HEK293T (cell line): ENCODE results near the gene NUDT4.

Source experiments
- CTCF ChIA-PET: fragments of 350-600 bp; formaldehyde crosslinking; extraction: SDS; loops from one replicate; lab custom pipeline; 2021; ENCODE audit warnings: antibody characterized with exemption, inconsistent platforms; lab: Yijun Ruan, JAX
- POLR2A ChIA-PET: fragments of 350-600 bp; formaldehyde crosslinking; extraction: SDS; loops from one replicate; lab custom pipeline; 2020; ENCODE audit warnings: antibody characterized with exemption, inconsistent platforms; lab: Yijun Ruan, JAX
- DNase-seq: peaks from one replicate; pipeline ENCODE4 v3.0.0; 2012; ENCODE audit warnings: mixed read lengths; ENCODE audit errors: extremely low spot score
- ARNT ChIP-seq: fragments of 450-650 bp; IDR thresholded peaks from 2 replicates; pipeline ENCODE4 v1.6.1; 2017; ENCODE audit warnings: mild to moderate bottlenecking
- BHLHE40 ChIP-seq: fragments of 450-650 bp; IDR thresholded peaks from 2 replicates; pipeline ENCODE4 v1.6.1; 2016; ENCODE audit warnings: mild to moderate bottlenecking, moderate library complexity, borderline replicate concordance
- CTBP1 ChIP-seq: fragments of 450-650 bp; IDR thresholded peaks from 2 replicates; pipeline ENCODE4 v1.6.1; 2016; ENCODE audit warnings: borderline replicate concordance
- ELF4 ChIP-seq: fragments of 450-650 bp; IDR thresholded peaks from 2 replicates; pipeline ENCODE4 v1.6.1; 2017; ENCODE audit warnings: antibody characterized with exemption
- FOXA1 ChIP-seq: fragments of 450-650 bp; IDR thresholded peaks from 2 replicates; pipeline ENCODE4 v1.6.1; 2016; ENCODE audit warnings: mild to moderate bottlenecking
- FOXK2 ChIP-seq: fragments of 450-650 bp; IDR thresholded peaks from 2 replicates; pipeline ENCODE4 v1.6.1; 2016; ENCODE audit warnings: mild to moderate bottlenecking
- FOXM1 ChIP-seq: fragments of 450-650 bp; IDR thresholded peaks from 2 replicates; pipeline ENCODE4 v1.6.1; 2017; ENCODE audit warnings: mild to moderate bottlenecking, borderline replicate concordance
- HDGF ChIP-seq: fragments of 450-650 bp; IDR thresholded peaks from 2 replicates; pipeline ENCODE4 v1.6.1; 2017; ENCODE audit warnings: antibody characterized with exemption, borderline replicate concordance
- L3MBTL2 ChIP-seq: fragments of 450-650 bp; conservative IDR thresholded peaks from 2 replicates; pipeline ENCODE4 v1.6.1; 2016; ENCODE audit warnings: mild to moderate bottlenecking
- LEF1 ChIP-seq: fragments of 450-650 bp; IDR thresholded peaks from 2 replicates; pipeline ENCODE4 v1.6.1; 2017; ENCODE audit warnings: mild to moderate bottlenecking, borderline replicate concordance
- NFRKB ChIP-seq: fragments of 450-650 bp; IDR thresholded peaks from 2 replicates; pipeline ENCODE4 v1.6.1; 2016; ENCODE audit warnings: mild to moderate bottlenecking, moderate library complexity
- PKNOX1 ChIP-seq: fragments of 450-650 bp; IDR thresholded peaks from 2 replicates; pipeline ENCODE4 v1.6.1; 2016
- SP1 ChIP-seq: fragments of 450-650 bp; IDR thresholded peaks from 2 replicates; pipeline ENCODE4 v1.6.1; 2017
- SUZ12 ChIP-seq: fragments of 450-650 bp; IDR thresholded peaks from 2 replicates; pipeline ENCODE4 v1.6.1; 2016; ENCODE audit warnings: mild to moderate bottlenecking
- TARDBP ChIP-seq: fragments of 450-650 bp; IDR thresholded peaks from 2 replicates; pipeline ENCODE4 v1.6.1; 2016
- ZNF384 ChIP-seq: fragments of 450-650 bp; IDR thresholded peaks from 2 replicates; pipeline ENCODE4 v1.6.1; 2016

NUDT4 gene

DNA sequence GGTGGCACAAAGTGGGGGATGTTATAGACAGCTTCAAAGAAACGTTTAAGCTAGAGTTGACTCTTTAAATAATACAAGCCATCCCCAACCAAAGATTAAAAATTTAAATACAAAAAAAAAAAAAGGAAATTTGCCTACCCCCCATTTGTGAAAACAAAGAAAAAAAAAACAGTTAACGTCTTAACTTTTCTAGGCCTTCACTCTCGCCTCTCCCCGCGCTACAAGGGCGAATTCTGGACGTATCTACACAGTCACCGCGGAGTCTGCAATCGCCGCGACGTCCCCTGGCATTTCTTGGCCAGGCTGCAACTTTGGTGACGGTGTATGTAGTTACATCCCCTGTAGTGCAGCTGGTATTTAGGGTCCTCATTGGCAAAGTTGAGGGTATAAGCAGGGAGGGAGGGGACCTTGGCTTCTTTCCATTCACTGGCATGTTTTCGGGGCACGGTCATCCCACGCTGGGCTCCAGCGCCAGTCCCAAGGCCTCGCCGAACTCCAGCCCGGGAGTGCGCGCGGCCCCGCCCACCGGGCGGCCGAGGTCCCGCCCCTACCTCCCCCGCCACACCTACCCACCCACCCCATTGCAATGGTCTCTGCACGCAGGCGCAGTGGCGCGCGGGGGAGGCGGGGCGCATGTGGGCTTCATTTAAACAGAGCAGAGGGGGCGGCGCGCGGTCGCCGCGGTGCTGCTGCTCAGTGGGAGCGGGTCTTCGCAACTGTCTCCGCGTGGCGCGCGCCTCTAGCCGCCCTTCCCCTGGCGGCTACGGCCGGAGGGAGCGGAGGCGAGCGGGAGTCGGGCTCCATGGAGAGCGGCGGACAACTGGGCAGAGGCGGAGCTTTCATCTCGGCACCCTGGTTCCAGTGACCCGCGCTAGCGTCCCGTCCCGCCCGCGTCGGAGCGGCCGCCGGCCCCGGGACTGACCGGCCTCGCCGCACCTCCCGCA is at the start of gene NUDT4:
Gene NUDT4 (plus strand): TSS at position 674 of the 944 bp plus-strand sequence. CDS start 398 bp downstream, outside the sequence.
- POLR2A ChIA-PET: interaction anchor here (1.1 to 1.3 kb wide), 2 partner anchors 10 to 451 kb away, joined by 3 to 5 read pairs; no protein-coding TSS in a partner anchor
- TF ChIP-seq CTBP1: no peak
- peak; percentile 54 for TF ChIP-seq L3MBTL2
- CTCF ChIA-PET: interaction anchor here (1.3 kb wide), 1 partner anchor 390 kb away, joined by 4 read pairs; no protein-coding TSS in a partner anchor
- peak; percentile 96 for DNase-seq

GRCh38 chr12:93333054-93333453 is 44.7 kb upstream of the NUDT4 start:
- CTCF ChIA-PET: no interaction called here
- TF ChIP-seq TARDBP (no peak), BHLHE40 (no peak), ARNT (no peak), FOXA1 (no peak), HDGF (no peak), ZNF384 (no peak), FOXK2 (no peak), SP1 (no peak), ELF4 (no peak), FOXM1 (no peak), PKNOX1 (no peak), NFRKB (no peak), CTBP1 (no peak)
- DNase-seq: no peak
- POLR2A ChIA-PET: no interaction called here

DNA sequence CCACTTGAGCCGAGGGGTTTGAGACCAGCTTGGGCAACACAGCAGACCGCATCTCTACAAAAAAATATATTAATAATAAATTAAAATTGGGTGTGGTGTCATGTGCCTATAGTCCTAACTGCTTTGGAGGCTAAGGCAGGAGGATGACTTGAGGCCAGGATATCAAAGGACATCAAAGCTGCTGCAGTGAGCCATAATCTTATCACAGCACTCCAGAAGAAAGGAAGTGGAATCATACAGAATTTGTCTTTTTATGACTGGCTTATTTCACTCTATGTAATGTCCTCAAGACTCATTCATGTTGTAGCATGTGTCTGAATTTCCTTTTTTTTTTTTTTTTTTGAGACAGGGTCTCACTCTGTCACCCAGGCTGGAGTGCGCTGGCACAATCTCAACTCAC is 43.9 kb upstream of the NUDT4 start:
- TF ChIP-seq L3MBTL2 (no peak), SUZ12 (no peak), TARDBP (no peak), CTBP1 (no peak), LEF1 (no peak), BHLHE40 (no peak), ELF4 (no peak), ARNT (no peak), SP1 (no peak), ZNF384 (no peak), PKNOX1 (no peak), FOXK2 (no peak), HDGF (no peak), FOXM1 (no peak), FOXA1 (no peak), NFRKB (no peak)
- DNase-seq: no peak
- CTCF ChIA-PET: no interaction called here
- POLR2A ChIA-PET: no interaction called here

DNA sequence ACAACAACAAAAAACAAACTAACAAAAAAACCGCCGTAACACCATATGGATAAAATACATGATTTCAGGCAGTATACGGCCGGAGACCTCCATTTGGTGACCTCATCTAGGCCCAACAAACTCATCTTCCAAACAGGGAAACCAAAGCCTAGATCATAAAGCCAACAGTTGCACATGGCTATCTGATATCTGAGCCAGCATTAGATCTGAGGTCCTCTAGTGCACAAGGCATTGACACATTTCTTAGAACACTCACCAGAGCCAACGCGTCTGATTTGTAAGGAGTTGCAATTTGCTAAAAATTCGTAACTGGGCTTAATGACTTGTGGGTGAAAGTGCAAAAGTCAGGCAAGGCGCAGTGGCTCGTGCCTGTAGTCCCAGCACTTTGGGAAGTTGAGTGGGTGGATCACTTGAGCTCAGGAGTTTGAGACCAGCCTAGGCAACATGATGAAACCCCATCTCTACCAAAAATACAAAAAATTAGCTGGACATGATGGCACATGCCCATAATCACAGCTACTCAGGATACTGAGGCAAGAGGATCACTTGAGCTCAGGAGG is 42.0 kb upstream of the NUDT4 start:
- no peak for TF ChIP-seq BHLHE40
- TF ChIP-seq ARNT: no peak
- TF ChIP-seq LEF1: no peak
- TF ChIP-seq TARDBP: no peak
- no peak for TF ChIP-seq SP1
- TF ChIP-seq CTBP1: no peak
- TF ChIP-seq PKNOX1: no peak
- TF ChIP-seq ELF4: no peak
- no peak for TF ChIP-seq SUZ12
- no peak for TF ChIP-seq ZNF384
- no peak for TF ChIP-seq L3MBTL2
- no peak for TF ChIP-seq FOXA1
- TF ChIP-seq HDGF: no peak
- no peak for TF ChIP-seq FOXM1
- no peak for TF ChIP-seq FOXK2
- TF ChIP-seq NFRKB: no peak
- ChIA-PET POLR2A (no interaction called here), CTCF (no interaction called here)
- no peak for DNase-seq

DNA sequence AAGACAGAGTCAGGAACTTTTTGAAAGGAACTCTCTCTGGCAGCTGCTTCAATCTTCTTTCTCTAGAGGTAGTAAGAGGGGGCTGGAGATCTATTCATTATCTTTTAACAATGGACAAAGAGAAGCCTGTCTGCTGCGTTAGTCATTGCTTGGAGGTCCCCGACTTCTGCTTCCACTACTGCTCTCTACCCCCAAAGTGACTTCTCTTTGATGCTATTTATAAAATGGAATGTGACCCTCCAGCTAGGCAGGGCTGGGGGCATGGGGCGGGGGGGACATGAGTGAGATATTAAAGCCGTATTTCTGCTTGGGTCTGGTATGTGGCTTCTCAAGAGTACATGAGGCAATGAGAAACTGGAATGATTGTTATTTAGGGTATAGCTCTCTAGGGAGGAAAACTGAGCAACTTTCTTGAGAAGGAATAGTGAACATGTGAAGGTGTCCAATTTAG is 41.4 kb upstream of the NUDT4 start:
- CTCF ChIA-PET: no interaction called here
- POLR2A ChIA-PET: no interaction called here
- TF ChIP-seq FOXA1: no peak
- no peak for TF ChIP-seq ELF4
- TF ChIP-seq NFRKB: no peak
- TF ChIP-seq TARDBP: no peak
- TF ChIP-seq ARNT: no peak
- TF ChIP-seq CTBP1: no peak
- no peak for TF ChIP-seq L3MBTL2
- no peak for TF ChIP-seq SUZ12
- TF ChIP-seq HDGF: no peak
- no peak for DNase-seq

DNA sequence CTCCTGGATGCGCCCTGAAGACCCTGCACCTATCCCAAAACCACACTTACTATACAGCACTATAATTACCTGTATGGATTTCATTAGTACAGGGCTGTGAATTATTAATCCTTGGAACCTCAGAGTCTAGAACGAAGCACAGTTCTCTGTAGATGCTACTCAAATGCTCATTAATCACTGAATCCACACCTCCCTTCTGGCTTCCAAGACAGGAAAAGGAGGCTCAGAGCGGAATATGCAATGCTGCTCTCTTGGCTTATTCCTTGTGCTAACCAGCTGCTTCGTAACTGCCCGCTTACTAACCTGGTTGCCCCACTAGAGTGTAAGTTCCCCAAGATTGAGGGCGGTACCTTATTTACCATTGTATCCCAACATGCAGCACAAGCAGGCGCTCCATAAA is 39.1 kb upstream of the NUDT4 start:
- ChIA-PET POLR2A (no interaction called here), CTCF (no interaction called here)
- no peak for TF ChIP-seq PKNOX1
- no peak for TF ChIP-seq L3MBTL2
- TF ChIP-seq LEF1: no peak
- no peak for TF ChIP-seq BHLHE40
- no peak for TF ChIP-seq ARNT
- TF ChIP-seq CTBP1: no peak
- TF ChIP-seq SP1: no peak
- no peak for TF ChIP-seq FOXM1
- TF ChIP-seq TARDBP: no peak
- no peak for TF ChIP-seq ZNF384
- TF ChIP-seq SUZ12: no peak
- TF ChIP-seq FOXA1: no peak
- TF ChIP-seq NFRKB: no peak
- no peak for TF ChIP-seq ELF4
- no peak for TF ChIP-seq HDGF
- TF ChIP-seq FOXK2: no peak
- no peak for DNase-seq
